MM.1S (cell line): ENCODE results near the gene CCM2L.

ENCODE experiments used
- DNase-seq: peaks from one replicate; pipeline ENCODE4 v3.0.0-alpha.2; 2015
- H2AFZ ChIP-seq: fragments of 300-600 bp; sonication (generic); 2 replicates; pipeline ENCODE4 v1.6.0; 2016; ENCODE audit warnings: antibody characterized with exemption, low read length
- H3F3A ChIP-seq: fragments of 300-600 bp; sonication (generic); 2 replicates; pipeline ENCODE4 v1.6.1; 2016; ENCODE audit warnings: mild to moderate bottlenecking, antibody characterized with exemption, low read length, moderate library complexity, mixed read lengths; ENCODE audit not compliant: insufficient read depth
- H3K27ac ChIP-seq: fragments of 300-600 bp; sonication (generic); 2 replicates; pipeline ENCODE4 v1.5.1; 2016; ENCODE audit warnings: mild to moderate bottlenecking, low read length
- H3K27me3 ChIP-seq: fragments of 300-600 bp; sonication (generic); replicated peaks from 2 replicates; pipeline ENCODE4 v1.6.0; 2016; ENCODE audit warnings: low read length; ENCODE audit not compliant: insufficient read depth
- H3K36me3 ChIP-seq: fragments of 300-600 bp; sonication (generic); replicated peaks from 2 replicates; pipeline ENCODE4 v1.6.1; 2016; ENCODE audit warnings: mild to moderate bottlenecking, low read length, mixed read lengths; ENCODE audit not compliant: insufficient read depth
- H3K4me1 ChIP-seq: fragments of 300-600 bp; sonication (generic); 2 replicates; pipeline ENCODE4 v1.6.1; 2016; ENCODE audit warnings: low read length, mixed read lengths
- H3K4me2 ChIP-seq: fragments of 300-600 bp; sonication (generic); 2 replicates; pipeline ENCODE4 v1.6.0; 2016; ENCODE audit warnings: low read depth, low read length
- H3K4me3 ChIP-seq: fragments of 300-600 bp; sonication (generic); 2 replicates; pipeline ENCODE4 v1.5.1; 2016; ENCODE audit warnings: low read length, mixed read lengths
- H3K79me2 ChIP-seq: fragments of 300-600 bp; sonication (generic); 2 replicates; pipeline ENCODE4 v1.6.1; 2016; ENCODE audit warnings: mixed run types, low read length, mixed read lengths
- H3K9ac ChIP-seq: fragments of 300-600 bp; sonication (generic); 2 replicates; pipeline ENCODE4 v1.6.1; 2016; ENCODE audit warnings: low read length, mixed read lengths
- H3K9me2 ChIP-seq: fragments of 300-600 bp; sonication (generic); replicated peaks from 2 replicates; pipeline ENCODE4 v1.6.1; 2016; ENCODE audit warnings: mild to moderate bottlenecking, low read length, mixed read lengths; ENCODE audit not compliant: insufficient read depth
- H3K9me3 ChIP-seq: fragments of 300-600 bp; sonication (generic); replicated peaks from 2 replicates; pipeline ENCODE4 v1.6.1; 2016; ENCODE audit warnings: mild to moderate bottlenecking, low read length, mixed read lengths; ENCODE audit not compliant: insufficient read depth
- H4K20me1 ChIP-seq: fragments of 300-600 bp; sonication (generic); 2 replicates; pipeline ENCODE4 v1.6.1; 2016; ENCODE audit warnings: mild to moderate bottlenecking, low read length, moderate library complexity, mixed read lengths; ENCODE audit not compliant: insufficient read depth
- EZH2 ChIP-seq: fragments of 300-600 bp; sonication (generic); optimal IDR thresholded peaks from 2 replicates; pipeline ENCODE3; 2017; ENCODE audit warnings: low read depth, mild to moderate bottlenecking, antibody characterized with exemption, low read length, mixed read lengths
- EZH2phosphoT487 ChIP-seq: fragments of 300-600 bp; sonication (generic); IDR thresholded peaks from 2 replicates; pipeline ENCODE4 v1.6.1; 2018; ENCODE audit warnings: antibody characterized with exemption, low read length
- TF ChIP-seq, protein P1 (sequence below): fragments of 300-600 bp; sonication (generic); IDR thresholded peaks from 2 replicates; pipeline ENCODE4 v1.5.1; 2016; ENCODE audit warnings: antibody characterized with exemption, low read length, mixed read lengths

CCM2L gene

DNA sequence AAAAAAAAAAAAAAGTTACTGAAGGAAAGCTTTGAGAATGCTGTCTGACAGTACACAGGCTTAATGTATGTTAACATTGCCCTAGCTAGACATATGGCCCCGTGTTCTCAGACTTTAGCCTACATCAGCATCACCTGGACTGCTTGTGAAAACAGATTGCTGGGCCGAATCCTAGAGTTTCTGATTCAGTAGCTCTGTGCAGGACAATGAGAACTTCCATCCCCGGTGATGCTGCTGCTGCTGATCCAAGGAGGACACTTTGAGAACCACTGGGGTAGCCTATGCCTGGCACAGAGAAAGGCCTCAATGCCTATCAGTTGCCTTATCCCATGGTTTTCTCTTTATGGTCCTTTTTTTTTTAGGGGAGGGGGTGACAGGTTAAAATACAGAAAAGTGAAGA is 43.4 kb downstream of the CCM2L start:
- DNase-seq: no peak
- no peaks in the 10 kb centered on the region for H3K9me3 ChIP-seq
- H3K36me3 ChIP-seq: no peaks in the 10 kb centered on the region
- no peaks in the 10 kb centered on the region for H3F3A ChIP-seq
- no peak overlapping the region for H3K4me3 ChIP-seq
- no peak for TF ChIP-seq EZH2phosphoT487
- no peak for TF ChIP-seq EZH2
- TF ChIP-seq, protein P1, sequence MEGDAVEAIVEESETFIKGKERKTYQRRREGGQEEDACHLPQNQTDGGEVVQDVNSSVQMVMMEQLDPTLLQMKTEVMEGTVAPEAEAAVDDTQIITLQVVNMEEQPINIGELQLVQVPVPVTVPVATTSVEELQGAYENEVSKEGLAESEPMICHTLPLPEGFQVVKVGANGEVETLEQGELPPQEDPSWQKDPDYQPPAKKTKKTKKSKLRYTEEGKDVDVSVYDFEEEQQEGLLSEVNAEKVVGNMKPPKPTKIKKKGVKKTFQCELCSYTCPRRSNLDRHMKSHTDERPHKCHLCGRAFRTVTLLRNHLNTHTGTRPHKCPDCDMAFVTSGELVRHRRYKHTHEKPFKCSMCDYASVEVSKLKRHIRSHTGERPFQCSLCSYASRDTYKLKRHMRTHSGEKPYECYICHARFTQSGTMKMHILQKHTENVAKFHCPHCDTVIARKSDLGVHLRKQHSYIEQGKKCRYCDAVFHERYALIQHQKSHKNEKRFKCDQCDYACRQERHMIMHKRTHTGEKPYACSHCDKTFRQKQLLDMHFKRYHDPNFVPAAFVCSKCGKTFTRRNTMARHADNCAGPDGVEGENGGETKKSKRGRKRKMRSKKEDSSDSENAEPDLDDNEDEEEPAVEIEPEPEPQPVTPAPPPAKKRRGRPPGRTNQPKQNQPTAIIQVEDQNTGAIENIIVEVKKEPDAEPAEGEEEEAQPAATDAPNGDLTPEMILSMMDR: no peak
- H3K4me1 ChIP-seq: peaks cover 7% of the 10 kb centered on the region; the same call in 1 of the 2 replicates
- H3K79me2 ChIP-seq: no peaks in the 10 kb centered on the region
- no peaks in the 10 kb centered on the region for H3K9me2 ChIP-seq
- no peak overlapping the region for H3K9ac ChIP-seq
- no peak overlapping the region for H3K27ac ChIP-seq
- H3K4me2 ChIP-seq: no peak overlapping the region
- H2AFZ ChIP-seq: no peak overlapping the region
- peaks cover 94% of the 10 kb centered on the region for H3K27me3 ChIP-seq
- no peaks in the 10 kb centered on the region for H4K20me1 ChIP-seq

DNA sequence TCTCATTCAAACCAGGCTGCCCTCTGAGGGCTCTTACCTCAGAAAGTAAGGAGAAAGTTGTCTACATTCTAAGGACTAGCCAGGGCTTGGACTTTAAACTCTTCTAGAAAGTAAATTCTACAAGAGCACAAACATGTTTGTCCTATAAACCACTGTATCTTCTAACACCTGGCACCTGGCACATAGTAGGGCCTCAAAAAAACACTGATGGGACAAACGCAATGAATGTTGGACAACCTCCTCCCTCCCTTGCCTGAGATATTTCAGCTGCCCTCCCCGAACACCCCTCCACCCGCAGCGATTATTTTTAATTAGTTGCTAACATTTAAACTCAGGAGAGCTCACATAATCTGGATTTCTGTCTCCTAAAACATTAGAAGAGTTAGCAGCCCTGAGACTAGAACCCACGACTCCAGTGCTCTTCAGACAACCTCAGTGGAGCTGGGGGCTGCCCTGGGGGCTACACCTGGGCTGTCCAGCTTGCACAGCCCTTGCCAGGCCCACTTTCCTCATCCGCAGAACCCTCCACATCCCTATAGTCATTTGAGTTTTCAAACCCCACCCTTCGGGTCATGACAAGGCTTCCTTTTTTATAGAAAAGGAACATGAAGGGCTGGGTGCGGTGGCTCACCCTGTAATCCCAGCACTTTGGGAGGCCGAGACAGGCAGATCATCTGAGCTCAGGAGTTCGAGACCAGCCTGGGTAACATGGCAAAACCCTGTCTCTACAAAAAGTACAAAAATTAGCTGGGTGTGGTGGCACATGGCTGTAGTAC is 46.7 kb downstream of the CCM2L start:
- Histone ChIP-seq H3K79me2 (no peaks in the 10 kb centered on the region), H3K4me2 (no peak overlapping the region), H2AFZ (no peak overlapping the region), H3F3A (no peaks in the 10 kb centered on the region), H3K36me3 (no peaks in the 10 kb centered on the region), H3K9me2 (no peaks in the 10 kb centered on the region), H4K20me1 (no peaks in the 10 kb centered on the region), H3K4me1 (no peaks in the 10 kb centered on the region), H3K27ac (no peak overlapping the region), H3K27me3 (peaks cover 96% of the 10 kb centered on the region), H3K4me3 (no peak overlapping the region), H3K9ac (no peak overlapping the region), H3K9me3 (no peaks in the 10 kb centered on the region)
- TF ChIP-seq EZH2phosphoT487 (no peak), EZH2 (no peak)
- TF ChIP-seq, protein P1: no peak
- DNase-seq: no peak

DNA sequence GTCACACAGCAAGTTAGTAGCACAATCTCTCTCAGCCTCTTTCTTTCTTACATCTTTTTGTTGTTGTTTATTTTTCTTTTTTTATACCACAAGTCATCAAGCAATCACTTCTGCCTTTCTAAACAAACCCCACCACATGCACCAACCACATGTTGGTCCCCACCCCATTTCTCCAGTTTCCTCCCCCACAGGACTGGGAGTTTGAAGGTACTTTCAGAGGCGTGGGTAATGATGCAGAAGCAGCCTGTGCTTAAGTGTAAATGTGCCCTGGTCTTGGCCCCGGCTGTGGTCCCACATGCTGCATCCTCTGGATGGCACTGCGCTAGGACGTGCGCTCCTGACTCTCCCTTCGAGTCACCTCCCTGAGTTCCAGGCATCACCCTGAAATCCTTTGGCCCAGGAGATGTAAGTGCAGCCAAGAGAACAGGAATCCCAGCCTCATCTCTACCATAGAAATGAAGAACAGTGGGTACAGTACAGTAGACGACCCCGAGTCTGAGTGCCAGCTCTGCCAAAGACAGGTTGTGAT is 47.5 kb downstream of the CCM2L start:
- H3K9me2 ChIP-seq: no peaks in the 10 kb centered on the region
- peaks cover 96% of the 10 kb centered on the region for H3K27me3 ChIP-seq
- no peak overlapping the region for H3K9ac ChIP-seq
- H3K4me1 ChIP-seq: no peaks in the 10 kb centered on the region
- no peak overlapping the region for H2AFZ ChIP-seq
- no peaks in the 10 kb centered on the region for H4K20me1 ChIP-seq
- no peaks in the 10 kb centered on the region for H3K9me3 ChIP-seq
- H3F3A ChIP-seq: no peaks in the 10 kb centered on the region
- H3K4me2 ChIP-seq: no peak overlapping the region
- H3K36me3 ChIP-seq: no peaks in the 10 kb centered on the region
- H3K27ac ChIP-seq: no peak overlapping the region
- TF ChIP-seq, protein P1: no peak
- TF ChIP-seq EZH2 (no peak), EZH2phosphoT487 (no peak)
- no peak for DNase-seq
- no peaks in the 10 kb centered on the region for H3K79me2 ChIP-seq
- H3K4me3 ChIP-seq: no peak overlapping the region
